NCI-H226 (cell line): ENCODE measurements around the gene MME.

Experiments used
- DNase-seq: peaks from one replicate; pipeline ENCODE4 v3.0.0-alpha.2; 2015

MME gene

DNA sequence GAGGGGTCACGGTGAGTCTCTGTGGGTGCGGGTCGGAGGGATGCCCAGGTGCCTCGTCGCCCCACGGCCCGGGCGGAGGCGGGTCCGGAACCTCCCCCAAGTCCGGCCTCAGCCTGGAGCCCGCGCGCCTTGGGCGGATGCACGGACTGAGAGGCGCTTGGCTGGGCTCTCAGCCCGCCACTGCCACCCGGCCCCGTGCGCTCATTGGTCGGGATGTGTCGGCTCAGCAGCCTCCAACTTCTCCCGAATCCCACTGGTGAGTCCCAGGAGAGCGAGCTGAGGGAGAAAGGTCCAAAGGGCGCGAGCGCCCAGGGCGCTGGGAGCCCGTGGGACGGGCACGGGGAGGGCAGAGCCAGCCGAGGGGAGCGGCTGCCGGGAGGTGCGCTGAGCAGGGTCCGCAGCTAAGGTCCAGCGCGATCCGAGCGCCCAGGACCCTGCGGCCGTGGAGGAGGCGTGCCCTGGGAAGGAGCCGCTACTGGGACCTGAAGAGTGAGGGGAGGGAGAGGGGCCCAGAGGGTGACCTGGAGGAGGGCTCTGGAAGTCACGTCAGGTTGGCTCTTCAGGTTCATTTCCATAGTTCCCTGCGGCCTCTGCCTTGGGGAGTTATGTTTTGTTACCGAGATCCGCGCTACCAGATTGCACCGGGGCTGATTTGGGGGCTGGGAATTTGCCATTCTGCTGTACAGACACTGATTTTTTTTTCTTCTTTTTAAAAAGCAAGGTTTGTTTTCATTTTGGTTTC lies at the start of gene MME:
TSS of gene MME (plus strand) at position 574 of the 742 bp plus-strand sequence. CDS start 3,849 bp downstream, outside the sequence.
- peak; percentile 83 for DNase-seq

DNA sequence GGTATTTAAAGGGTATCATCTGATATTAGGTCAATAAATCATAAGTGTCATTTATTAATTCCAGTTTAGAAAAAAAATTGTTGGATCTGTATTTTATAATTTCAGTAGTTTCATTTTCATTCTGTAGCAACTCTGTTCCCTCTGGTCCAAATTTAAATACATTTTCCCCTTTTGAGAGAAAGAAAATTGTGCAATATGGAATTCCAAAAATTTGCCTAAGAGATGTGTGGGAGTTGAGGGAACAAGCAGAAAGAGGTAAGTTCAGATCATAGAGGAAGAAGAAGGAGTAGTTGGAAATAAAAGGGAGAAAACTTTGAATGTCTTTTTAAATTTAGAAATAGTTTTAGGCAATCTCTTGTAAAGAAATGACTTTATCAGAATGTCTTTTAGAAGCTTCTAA lies 48.9 kb upstream of the MME start:
- peak; percentile 66 for DNase-seq

DNA sequence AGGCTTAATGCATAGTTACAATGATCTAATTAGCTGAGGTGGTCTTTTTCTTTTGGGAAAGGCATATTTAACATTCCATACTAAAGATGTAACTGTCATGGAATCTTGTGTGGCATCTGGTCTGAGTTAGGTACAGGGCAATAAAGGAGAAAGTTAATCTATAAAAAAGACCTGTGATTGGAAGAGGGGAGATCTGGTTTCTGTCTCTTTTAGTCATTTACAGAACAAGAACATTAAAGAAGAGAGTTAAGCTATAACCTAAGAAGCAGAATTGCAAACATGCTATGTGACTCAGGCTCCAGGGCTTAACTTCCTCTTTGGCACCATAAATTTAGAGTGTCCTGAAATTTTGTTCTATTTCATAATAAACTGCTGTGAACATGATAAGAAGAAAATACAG lies 47.2 kb upstream of the MME start:
- no peak for DNase-seq

DNA sequence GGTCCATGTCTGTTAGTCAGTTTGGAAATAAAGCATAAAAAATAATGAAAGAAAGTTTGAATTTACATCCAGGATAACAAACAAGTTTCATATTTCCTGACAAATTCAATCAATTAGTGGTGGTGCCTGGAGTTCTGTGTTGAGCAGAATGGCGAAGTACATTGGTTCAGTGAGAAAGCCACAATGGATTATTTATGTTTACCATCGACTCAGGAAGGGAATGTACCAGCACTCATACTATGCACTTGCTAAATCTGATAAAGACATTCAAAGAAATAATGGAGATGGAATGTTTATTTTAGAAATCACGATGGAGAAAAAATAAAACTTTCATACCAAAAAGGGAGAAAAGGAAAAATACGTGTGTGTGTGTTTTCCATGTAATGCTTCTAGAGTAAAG lies 45.3 kb upstream of the MME start:
- no peak for DNase-seq

DNA sequence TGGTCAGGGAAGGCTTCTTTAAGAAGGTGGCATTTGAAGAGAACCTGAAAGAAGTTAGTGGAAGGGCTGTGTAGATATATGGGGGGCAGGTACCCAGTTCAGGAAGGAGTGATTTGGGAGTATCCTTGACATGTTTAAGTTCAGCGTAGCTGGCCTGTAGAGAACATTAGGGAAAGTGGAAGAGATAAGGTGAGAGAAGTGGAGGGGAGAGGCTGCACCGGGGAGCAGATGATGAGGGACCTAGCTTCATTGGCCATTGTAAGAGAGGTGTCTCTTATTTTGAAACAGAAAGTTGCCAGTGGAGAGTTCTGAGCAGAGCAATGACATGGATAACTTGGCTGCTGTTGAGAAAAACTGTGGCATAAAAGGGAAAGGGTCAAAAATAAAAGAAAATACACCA lies 44.6 kb upstream of the MME start:
- DNase-seq = no peak

DNA sequence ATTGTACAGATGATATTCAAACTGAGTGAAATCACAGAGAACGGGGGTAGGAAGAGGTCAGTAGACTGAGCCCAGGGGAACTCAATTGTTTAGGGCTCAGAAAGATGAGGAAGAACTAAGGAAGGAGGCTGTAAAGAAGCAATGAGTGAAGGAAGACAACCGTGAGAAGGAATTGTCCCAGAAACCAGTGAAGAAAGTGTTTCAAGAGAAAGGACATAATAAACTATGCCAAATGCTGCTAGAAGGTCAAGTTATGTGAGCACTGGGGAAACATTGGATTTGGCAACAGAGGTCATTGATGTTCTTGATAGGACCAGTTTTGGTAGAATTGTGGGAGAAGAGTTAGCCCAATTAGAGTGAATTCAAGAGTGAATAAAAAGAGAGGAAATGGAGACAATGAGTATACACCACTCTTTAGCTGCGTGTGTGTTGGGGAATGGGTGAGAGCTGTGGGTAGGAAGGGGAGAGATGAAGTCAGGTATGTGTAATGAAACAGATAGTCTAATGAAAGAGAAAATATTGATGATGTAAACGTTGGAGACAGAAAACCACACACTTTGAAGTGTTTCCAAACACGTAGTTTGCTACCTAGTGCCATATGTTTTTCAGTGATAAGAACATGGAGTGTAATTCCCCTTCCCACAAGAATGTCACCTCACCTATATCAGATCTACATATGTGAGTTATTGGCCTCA lies 42.5 kb upstream of the MME start:
- no peak for DNase-seq

DNA sequence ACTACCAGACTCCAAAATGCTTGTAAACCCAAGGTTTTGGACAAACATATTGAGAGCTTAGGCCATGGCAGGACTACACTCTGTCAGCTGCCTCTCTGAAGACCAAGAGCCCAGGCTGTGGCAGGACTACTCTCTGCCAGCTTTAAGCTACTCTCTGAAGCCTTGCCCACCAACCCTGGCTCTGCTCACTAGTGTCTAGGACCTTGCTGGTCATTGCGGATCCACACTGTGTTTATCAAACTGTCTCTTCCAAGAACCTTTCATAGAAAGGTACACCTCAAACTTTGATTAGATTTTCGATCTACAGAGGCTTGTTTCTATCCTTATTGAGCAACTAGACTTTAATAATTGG lies 41.9 kb upstream of the MME start:
- DNase-seq = no peak

DNA sequence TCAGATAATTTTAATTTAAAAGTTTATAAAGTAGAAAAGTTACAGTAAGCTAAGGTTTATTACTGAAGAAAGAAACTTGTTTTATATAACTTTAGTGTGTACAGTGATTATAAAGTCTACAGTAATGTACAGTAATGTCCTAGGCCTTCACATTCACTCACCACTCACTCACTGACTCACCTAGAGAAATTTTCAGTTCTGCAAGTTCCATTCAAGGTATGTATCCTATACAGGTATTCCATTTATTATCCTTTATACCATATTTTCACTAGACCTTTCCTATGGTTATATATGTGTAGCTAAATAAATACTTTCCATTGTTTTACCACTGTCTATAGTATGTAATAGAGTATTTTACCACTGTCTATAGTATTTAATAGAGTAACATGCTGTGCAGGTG lies 33.2 kb upstream of the MME start:
- no peak for DNase-seq

DNA sequence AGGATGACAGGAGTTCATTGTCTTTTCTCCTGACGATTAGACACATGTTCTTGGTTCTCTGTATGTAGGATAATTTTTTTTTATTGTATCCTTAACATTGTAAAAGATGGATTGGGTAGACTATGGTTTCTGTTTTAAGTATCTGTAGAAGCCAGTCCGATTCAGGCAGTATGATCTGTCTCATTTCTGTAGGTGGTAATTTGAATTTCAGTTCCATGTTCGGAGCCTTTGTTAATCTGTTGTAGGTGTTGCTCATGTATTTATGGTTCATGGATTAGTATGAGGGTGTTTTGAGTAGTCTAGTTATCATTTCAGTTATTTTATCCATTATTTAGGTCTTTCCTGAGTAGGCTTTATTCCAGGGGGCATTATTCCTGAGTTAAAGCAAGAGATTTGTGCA lies 32.4 kb upstream of the MME start:
- no peak for DNase-seq

DNA sequence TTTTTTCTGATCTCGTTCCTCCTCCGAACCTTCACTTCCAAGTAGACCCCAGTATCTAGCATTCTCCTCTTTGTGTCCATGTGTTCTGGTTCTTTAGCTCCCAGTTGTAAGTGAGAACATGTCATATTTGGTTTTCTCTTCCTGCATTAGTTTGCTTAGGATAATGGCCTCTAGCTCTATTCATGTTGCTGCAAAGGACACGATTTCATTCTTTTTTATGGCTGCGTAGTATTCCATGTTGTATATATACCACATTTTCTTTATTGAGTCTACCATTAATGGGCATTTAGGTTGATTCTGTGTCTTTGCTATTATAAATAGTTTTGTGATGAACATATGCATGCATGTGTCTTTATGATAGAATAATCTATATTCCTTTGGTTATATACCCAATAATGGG lies 30.2 kb upstream of the MME start:
- DNase-seq = no peak

DNA sequence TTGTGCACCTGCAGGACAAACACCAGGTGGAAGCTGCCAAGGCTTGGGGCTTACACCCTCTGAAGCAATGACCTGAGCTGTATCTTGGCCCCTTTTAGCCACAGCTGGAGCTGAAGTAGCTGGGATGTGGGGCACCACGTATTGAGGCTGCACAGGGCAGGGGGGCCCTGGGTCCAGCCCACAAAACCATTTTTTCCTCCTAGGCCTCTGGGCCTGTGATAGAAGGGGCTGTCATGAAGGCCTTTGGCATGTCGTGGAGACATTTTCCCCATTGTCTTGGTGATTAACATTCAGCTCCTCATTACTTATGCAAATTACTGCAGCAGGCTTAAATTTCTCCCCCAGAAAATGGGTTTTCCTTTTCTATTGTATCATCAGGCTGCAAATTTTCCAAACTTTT lies 27.6 kb upstream of the MME start:
- no peak for DNase-seq

DNA sequence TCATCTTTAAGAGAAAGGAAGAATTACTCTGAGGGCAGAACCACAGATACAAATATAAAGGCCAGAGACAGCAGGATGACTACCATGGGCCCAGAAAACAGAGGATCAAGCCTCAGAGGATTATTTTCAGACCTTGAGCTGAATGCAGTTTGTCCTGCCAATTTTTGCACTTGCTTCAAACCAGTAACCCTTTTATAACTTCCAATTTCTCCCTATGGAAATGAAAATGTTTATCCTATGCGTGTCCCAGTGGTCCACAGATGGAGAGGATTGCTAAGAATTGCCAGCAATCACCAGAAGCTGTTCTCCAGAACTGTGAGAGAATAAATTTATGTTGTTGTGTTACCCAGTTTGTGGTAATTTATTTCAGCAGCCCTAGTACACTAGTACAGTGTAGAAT lies 26.4 kb upstream of the MME start:
- no peak for DNase-seq

DNA sequence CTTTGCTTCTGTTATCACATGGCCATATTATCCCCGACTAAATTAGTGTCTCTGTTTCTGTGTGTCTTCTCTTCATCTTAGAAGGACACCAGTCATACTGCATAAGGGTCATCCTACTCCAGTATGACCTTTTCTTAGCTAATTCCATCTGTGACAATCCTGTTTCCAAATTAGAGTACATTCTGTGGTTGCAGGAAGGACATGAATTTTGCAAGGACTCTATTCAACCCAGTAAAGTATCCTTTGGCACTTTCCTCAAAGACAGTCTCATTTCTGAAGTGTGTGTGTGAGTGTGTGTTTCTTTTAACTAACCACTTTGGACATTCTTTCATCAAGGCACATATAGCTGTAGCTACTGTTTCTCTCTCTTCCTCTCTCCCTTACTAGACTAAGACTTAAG lies 15.2 kb upstream of the MME start:
- DNase-seq = no peak

DNA sequence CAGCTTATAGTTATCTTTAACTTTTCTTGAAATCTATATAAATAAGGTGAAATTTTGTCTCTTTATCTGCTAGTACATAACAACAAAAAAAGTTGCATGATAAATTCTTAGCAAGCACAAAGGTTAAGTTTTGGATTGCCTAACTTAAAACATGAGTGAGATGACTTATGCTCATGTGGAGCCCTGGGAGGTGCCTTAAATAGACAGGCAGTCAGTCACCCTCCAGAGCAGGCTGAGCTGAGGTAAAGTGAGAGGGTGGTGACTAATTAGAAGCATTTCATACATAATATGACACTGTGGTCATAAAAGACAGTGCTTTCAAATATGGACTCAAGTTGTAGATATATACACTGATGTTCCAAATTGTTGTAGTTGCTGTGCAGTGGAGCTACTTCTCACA lies 14.6 kb upstream of the MME start:
- peak; percentile 82 for DNase-seq

DNA sequence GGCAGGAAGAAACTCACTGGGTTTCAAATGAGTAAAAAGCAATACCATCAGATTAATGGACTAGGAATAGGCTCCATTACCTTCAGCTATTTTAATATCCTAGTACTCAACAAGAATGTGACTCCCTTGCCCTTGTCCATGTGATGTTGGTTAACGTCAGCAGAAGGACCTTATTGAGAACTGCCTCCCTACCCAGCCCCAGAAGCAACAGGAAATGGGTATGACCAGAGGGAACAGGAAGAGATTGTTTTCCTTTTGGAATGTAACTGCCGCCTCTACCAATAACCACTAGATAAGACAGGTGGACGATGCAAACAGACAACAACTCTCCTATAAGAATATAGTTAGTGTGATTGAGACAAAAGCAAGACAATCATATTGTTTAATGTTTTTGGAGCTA lies 10.4 kb upstream of the MME start:
- peak; percentile 86 for DNase-seq

DNA sequence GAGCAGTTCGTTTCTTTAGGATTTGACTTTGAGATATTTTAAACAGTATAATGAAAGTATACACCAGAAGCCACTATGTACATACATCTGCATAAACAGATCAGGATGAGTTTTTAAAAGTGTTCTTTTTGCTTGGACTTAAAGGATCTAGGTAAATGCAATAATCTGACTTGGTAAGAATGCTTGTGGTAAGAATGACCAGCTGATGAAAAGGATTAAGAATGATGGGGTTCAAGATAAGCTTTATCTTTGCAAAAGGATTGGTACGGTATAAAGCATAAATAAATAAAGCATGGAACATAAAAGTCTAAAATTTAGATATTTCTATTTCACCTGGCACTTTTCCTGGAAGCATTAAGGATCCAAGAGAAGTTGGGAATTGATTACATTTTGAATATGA lies 9.8 kb upstream of the MME start:
- no peak for DNase-seq

DNA sequence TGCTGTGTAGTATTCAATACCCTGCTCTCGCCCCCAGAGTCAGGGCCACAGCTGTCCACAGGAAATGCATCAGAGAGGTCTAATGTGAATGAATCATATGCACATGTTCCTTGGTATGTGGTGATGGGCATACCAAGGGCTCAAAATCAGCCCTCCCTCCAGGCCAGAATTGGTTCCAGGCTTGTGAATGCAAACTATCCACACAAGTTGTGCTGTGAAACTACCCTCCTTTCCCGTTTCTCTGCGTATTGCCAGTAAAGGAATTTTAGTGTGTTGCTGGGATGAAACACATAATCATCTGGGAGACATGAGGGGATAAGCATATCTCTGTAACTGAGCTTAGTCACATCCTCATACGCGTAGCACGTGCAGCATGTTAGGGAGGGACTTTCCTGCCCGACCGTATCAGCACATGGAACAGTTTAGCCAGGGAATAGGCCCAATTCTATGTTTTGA lies 9.2 kb upstream of the MME start:
- DNase-seq = peak; percentile 95

DNA sequence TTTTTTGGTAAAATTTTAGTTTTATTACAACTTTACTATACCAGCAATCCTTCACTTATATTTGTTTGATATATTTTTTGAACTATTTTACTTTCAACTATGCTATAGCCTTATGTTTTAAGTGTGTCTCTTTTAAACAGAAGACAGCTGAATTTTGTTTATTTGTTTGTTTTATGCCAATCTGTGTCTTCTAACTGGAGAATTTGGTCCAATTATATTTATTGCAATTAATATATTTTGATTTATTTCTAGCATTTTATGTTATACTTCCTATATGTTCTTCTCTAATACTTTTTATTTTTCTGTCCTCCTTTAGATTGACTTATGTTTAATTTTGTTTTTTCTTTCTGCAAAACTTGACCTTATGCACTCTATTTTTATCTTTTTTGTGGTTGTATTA lies 4.9 kb upstream of the MME start:
- DNase-seq = no peak

DNA sequence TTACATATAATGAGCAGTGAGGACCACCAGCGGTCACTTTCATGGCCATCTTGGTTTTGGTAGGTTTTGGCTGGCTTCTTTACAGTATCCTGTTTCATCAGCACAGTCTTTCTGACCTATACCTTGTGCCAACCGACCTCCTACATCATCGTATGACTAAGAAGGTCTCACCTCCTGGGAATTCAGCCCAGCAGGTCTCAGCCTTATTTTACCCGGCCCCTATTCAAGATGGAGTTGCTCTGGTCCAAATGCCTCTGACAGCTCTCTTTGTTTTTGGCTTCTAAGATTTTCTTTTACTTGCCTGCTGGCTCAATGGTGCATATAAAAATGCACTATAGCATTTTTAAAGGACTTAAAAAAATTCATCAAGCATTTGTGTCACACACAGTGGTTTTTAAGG lies 3.2 kb upstream of the MME start:
- peak; percentile 28 for DNase-seq

DNA sequence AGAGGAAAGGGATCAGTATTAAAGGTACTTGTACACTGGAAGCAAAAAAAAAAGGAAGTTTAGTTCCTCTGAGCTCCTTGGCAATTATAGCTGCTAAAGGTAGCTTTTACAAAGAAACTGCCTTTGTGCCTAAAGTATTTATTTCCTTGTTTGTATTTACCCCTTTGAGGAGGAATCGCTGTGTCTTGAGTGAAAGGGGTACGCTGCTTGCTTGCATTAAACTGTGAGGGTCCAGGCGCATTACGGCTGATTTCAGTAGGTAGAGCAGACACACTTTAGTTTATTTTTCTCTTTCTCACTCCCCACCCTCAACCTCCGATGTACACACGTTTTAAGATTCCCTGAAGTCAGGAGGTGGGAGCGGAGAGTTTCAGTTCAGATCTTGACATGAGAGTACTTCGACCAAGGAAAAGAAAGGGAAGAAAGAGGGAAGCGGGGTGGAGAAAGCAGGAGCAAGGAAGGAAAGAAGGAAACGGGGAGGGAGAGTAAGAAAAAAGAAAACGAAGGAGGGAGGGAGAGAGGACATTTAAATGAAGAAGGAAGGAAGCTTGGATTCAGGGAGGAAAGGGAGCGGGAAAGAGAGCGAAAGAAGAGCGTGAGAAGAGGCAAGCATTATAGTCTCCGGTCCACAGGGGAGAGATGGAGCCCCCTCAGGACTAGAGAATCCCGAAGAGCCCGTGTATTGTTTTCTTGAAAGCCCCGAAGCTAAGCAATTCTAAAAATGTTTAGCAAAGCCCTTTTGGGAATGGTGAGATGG lies 1.2 kb upstream of the MME start:
- no peak for DNase-seq

DNA sequence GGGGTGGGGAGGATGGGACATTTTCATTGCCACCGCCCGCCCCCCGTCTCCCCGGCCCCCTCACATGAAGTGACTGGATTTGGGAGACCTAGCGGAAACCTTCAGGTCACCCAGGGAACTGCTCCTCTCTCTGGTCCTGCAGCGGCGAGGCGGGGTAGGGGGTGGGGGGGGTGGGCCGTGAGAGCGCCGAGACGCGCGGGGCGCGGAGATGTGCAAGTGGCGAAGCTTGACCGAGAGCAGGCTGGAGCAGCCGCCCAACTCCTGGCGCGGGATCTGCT lies 712 bp upstream of the MME start:
- no peak for DNase-seq

DNA sequence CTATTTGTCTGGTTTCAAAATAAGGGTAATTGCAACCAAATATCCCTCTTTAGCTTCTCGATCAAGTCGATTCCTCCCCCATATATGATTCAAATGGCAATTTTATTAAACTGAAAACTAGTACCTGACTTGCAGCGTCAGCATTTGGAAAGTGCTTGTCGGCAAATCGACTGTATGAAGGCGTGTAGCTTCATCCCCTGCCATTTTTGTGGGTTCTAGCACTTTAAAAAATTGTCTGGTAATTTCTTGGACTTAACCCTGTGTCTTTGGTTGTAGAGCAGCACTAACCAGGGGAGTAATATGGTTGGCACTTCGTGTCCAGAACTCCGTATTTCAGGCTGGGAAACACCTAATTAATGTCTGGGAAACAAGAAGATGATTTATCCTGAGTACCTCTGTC lies 573 bp downstream of the MME start:
- DNase-seq = no peak

DNA sequence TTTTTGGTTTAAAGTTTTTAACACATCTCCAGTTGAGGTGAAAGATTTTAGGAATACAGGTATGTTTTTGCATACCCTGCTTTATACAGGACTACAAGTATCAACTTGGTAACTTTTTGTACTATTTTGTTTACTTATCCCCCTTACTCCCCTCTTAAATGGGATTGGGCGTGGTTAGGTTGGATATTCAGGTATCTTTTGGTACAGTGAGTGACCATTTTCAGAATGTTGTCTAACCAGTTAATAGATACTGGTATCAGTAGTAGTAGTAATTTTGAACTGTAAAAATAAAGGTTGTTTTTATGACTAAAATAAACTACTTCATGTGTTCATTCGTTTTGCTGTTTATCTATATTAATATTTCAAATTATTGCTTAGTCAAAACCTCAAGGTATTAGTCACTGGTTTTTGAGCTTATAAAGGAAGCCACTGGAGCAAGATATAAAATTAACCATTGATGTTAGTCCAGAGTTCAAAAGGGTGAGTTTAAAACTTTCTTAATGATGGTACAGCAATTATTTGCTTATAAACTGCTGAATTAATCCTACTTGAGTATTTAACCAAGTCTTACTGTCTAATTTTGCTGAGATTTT lies 3.3 kb downstream of the MME start:
- DNase-seq = no peak

DNA sequence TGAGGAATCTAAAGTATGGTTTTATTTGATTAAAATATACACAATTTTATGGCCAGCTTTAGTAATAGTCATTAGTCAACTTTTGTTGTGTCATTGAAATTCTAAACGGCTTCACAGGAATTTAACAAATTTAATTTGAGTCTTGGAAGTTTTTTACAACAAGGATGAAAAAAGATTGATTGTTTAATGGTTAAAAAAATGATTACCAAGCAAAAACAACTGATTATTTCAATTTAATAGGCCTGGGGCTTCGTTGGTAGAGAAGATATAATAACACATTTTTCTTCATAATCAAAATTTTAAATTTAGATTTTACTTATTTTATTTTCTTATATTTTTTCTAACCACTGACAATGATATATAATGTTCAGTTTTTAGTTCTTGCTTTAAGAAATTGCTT lies 4.4 kb downstream of the MME start:
- DNase-seq = no peak
